ENCODE results near the gene TJAP1.
A peak's percentile ranks its signal among the peaks of the same experiment; 100 is the strongest.

Gene TJAP1

DNA sequence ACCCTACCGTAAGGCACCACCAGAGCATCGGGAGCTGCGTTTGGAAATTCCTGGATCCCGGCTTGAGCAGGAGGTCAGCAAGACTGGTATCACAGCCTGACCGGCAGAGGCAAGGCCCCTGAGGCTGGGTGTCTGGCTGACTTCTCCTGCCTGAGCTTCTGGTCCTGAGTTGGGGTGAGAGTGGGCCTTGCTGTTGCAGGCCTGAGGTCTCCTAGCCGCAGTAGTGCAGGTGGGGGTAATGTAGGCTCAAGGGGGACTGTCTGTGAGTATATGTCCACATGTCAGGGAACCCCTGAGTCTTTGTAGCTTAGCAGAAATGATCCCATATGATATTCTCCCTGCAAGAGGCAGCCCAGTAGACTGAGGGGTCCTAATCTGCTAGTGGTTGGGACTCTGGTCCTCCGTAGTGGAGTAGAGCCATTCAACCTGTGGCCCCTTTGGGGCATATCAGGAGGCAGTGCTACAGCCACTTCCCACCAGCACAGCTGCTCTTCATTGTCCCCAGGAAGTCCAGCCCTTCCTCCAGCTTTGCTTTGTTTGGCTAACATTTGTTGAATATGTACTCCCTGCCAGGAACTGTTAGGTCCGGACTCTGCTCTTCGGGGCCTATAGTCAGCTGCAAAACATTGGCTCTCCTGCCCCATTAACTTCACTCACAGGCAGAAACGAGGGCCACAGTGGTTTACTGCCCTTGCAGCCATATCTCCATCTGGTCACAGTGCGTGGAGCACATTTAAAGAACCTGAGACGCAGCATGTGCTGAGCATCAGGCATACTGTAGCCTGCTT, 21.9 kb downstream of the TJAP1 start:
- FAIRE-seq = no peak
- no peak for DNase-seq (ENCODE audit: extremely low spot score, insufficient read length, low read depth)

DNA sequence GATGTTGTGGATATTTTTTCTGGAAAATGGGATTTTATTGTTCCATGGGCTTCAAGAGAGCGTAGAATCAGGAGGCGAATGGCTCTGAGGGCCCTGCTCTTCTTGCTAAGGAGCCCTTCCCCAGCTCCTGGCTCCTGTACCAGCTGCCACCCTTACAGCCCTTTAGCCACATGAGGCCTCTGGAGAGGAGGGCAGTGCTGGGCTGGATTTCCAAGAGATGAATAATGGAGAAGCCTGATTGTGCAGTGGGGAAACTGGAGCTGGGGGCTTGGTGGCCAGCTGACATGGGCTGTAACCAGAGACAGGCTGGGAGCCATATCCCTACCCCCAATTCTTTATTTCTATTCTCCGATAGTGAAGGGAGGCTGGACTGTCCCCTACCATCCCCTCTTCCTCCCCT, 23.6 kb downstream of the TJAP1 start:
- DNase-seq (ENCODE audit: extremely low spot score, insufficient read length, low read depth) (no peak), FAIRE-seq (no peak)

DNA sequence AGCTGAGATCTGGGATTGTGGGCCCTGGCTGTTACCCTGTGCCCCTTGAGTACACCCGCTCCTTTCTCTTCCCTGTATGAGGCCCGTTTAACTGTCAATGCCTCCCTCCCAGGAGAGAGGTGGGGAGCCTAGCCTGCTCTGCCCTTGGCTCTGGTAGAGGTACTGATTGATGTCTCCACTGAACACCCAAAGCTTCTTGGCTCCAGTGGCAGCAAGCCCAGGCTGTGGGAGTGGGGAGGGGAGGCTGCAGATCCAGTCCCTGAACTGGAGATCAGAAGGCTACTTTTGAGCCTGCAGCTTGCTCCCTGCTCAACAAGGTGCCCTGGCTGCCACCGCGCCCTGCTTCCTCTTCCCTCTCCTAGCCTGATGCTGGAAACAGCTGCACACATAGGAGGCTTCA, 25.3 kb downstream of the TJAP1 start:
- FAIRE-seq = no peak
- DNase-seq (ENCODE audit: extremely low spot score, insufficient read length, low read depth) = no peak

DNA sequence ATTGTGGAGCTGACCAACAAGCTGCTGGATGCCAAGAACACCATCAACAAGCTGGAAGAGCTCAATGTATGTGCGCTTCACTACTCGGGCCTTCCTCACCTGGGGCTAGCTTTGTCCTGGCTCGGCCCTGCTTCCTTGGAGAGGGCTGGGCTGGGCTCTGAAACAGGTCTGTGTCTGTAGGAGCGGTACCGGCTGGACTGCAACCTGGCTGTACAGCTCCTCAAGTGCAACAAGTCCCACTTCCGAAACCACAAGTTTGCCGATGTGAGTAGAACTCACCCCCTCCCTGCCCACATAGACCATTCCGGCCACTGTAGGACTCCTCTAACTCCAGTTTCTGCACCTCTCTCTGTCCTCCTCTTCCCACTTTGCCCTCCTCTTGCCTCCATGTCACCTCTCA, 26.1 kb downstream of the TJAP1 start:
- no peak for FAIRE-seq

DNA sequence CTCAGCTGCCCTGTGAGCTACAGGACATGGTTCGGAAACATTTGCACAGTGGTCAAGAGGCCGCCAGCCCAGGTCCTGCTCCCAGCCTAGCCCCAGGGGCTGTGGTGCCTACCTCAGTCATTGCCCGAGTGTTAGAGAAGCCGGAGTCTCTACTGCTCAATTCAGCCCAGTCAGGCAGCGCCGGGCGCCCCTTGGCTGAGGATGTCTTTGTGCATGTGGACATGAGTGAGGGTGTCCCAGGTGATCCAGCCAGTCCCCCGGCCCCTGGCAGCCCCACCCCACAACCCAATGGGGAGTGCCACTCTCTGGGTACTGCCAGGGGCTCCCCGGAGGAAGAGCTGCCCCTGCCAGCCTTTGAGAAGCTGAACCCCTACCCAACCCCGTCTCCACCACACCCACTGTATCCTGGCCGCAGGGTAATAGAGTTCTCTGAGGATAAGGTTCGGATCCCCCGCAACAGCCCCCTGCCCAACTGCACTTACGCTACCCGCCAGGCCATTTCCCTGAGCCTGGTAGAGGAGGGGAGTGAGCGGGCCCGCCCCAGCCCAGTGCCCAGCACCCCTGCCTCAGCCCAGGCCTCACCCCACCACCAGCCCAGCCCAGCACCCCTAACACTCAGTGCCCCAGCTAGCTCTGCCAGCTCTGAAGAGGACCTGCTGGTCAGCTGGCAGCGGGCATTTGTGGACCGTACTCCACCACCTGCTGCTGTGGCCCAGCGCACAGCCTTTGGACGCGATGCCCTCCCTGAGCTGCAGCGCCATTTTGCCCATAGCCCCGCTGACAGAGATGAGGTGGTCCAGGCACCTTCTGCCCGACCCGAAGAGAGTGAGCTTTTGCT, 27.6 kb downstream of the TJAP1 start:
- FAIRE-seq (no peak), DNase-seq (ENCODE audit: extremely low spot score, insufficient read length, low read depth) (no peak)

More for the DNA sequence above, 26.1 kb downstream of the TJAP1 start:
- DNase-seq (ENCODE audit: extremely low spot score, insufficient read length, low read depth) = no peak

DNA sequence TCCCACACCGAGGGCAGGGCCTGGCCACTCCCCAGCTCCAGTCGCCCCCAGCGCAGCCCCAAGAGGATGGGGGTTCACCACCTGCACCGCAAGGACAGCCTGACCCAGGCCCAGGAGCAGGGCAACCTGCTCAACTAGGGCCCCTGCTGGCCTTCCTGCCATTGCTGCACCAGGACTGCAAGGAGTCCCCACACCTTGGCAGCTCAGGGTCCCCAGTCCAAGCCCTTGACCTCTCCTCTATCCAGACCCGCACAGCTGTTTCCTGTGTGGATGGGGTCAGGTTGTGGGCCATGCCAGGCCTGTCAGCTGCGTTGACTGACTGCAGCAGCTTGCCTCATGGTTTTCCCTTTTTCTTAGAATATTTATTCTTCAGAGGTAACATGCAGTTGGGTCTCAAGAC, 28.3 kb downstream of the TJAP1 start:
- no peak for DNase-seq (ENCODE audit: extremely low spot score, insufficient read length, low read depth)
- FAIRE-seq = no peak

DNA sequence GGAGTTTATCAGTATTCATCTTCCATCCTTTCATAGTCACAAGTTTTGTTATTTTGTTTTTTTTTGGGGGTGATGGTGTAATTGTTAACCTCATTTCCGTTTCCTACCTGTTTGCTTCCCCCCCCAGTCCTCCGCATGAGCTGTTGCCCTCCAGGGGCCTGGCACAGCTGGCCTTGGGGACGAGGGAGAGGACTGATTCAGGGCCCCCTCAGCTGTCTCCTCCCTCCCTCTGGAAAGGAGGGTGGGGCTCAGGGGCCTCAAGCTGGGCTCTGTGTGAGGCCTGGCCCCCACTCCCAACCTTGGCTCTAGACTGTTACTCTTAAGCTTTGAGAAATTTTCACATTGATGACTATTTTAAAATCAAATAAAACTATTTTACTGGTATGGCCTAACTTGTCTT, 28.8 kb downstream of the TJAP1 start:
- FAIRE-seq (no peak), DNase-seq (ENCODE audit: extremely low spot score, insufficient read length, low read depth) (no peak)

DNA sequence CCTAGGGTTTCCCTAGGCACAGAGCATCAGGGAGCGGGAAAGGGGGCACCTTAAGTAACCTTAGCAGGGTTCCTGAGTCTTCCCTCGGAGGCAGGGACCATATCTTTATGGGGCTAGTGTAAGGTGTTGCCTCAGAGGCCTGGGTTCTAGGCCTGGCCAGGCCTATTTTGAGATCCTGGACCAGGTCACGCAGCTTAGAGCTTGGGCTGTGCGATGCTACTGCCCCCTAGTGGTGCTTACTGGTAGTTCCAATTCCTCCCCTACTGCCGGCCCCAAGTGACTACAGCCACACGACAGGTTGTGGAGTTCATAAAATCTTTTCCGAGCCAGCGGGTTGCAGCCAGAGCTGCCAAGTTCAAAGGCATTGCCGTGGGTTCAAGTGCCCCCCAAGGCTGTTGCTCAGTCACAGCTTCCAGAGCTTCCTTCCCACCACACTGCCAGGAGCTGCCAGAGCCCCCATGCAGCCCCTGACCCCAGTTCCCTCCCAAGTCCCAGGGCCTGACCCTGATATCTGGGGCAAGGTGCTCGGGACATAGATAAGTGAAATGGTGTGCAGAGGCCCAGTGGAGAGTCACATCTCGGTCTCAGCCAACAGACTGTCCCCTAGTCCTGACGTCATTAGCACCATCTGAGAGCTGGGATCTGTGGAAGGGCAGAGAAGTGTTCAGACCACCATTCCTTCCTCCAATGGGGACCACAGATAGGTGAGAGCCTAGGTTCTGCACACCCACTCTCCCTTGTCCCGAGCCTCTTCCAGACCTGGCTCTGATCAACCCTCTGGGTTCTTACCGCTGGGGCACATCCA, 29.5 kb downstream of the TJAP1 start:
- DNase-seq (ENCODE audit: extremely low spot score, insufficient read length, low read depth) (peak; percentile 57), FAIRE-seq (peak; percentile 95)

DNA sequence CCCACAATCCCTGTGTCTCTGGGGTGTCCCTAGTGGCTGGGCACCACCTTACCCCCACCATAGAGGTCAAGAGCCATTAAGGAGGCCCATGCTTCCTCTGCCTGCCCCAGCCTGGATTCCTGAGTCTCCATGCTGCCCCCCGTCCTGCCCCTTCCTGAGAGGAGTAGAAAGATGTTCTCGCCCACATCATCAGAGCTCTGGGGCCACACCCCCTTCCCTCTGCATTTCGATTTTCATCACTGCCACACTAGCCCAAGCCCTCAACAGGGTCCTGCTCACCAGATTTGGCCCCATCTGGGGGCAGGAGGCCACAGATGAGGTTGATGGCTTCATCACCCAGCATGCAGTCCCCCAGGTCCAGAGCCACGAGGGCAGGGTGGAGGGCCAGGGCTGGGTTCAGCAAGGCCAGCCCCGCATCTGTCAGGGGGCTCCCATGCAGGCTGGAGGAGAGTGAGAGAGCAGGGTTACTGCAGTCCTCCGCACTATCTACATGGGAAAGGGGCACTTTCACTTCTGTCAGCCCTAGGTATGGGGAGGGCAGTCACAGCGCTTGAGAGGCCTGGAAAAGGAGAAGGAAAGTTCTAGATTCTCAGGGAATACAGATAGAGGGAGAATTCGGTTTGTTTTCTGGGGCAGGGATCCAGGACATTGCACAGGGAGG, 31.2 kb downstream of the TJAP1 start:
- FAIRE-seq = no peak

DNA sequence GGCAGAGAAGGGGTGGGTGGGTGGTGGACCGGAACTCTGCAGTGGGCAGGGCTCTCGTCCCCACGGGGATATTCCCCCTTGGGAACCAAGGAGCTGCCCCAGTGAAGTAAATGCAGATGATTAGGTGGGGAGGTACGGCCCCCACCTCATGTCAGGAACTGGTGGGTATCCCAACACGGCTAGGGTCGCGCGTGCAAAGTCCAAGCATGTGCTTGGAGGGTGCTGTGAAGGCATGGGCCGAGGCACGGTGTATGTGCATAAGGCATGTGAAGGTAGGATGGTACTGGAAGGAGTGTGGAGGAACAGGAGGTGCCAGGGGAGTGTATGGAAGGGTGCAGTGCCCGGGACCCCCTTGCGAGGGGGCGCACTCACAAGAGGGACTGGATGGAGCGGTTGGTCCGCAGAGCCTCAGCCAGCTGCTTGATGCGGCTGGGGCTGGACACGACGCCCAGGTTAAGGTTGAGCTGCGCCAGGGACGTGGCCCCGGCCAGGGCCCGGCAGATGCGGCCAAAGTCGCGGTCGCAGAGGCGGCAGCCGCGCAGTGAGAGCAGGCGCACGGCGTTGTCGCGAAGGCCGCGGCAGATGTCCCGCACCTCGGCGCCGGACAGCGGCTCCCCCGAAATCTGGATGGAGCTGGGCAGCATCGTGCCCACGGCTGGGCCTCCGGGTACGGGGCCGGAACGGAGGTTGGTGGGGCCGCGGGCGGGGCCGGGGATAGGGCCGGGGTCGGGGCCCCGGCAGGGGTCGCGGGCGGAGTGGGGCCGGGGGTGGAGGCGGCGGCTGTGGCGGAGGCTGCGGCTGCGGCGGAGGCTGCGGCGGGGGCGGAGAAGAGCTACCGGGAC, 32.0 kb downstream of the TJAP1 start:
- FAIRE-seq = no peak
- DNase-seq (ENCODE audit: extremely low spot score, insufficient read length, low read depth) = no peak

More for the DNA sequence above, 31.2 kb downstream of the TJAP1 start:
- DNase-seq (ENCODE audit: extremely low spot score, insufficient read length, low read depth) = no peak

DNA sequence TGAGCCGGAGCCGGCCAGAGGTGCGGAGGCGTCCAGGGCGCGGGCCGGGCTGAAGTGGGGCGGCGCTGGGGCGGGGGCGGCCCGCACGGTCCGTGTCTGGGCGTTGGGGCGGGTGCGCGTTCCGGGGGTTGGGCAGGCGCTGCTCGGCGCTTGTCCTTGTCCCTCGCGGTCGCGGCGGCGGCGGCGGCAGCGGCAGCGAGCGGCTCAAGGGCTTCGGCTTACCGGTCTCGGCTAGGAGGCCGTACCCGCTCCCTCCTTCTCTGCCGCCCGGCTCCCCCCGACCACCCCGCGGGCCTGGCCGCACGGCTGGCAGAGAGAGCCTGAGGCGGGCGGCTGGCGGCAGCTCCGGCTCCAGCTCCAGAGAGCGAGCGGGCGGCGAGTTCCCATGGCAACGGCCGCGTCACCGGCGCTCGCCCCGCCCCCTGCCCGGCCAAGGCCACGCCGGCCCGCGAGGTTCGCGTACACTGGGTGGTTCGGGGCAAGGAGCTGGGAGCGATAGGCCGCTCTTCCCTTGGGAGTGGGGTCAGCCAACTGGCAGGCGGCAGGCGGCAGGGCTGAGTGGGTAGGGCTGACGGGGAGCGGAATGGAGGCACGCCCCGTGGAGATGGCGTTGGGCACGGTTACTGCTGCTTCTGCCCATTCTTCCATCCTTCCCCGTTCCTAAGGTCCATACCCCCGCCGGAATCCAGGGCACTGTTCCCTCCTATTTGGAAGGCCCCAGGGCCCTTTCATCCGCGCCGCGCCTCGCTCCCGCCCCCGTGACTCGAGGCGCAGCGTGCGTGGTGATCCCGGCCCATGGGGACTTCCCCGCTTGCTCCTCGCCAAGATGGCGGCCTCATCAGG, 32.8 kb downstream of the TJAP1 start, which contains the start of gene LRRC73:
TSS of gene LRRC73 (minus strand) at position 363 of the 843 bp plus-strand sequence. CDS start 561 bp downstream, outside the sequence.
- peak; percentile 48 for DNase-seq (ENCODE audit: extremely low spot score, insufficient read length, low read depth)
- peak; percentile 79 for FAIRE-seq

DNA sequence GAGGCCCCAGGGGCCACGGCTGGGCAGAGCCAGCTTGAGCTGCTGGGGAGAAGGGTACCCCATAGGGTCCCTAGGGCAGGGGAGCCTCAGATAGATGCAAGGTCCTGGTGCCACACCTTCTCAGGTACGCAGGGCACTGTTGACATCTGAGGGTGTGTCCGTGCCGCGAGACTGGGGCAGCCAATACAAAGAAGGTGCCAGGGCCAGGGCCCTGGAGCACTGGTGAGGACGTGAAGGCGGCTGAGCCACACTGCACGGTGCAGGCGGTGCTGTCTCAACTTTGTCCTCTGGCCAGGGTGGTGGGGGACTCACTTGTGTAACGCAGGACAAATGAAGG, 33.4 kb downstream of the TJAP1 start:
- no peak for DNase-seq (ENCODE audit: extremely low spot score, insufficient read length, low read depth)

DNA sequence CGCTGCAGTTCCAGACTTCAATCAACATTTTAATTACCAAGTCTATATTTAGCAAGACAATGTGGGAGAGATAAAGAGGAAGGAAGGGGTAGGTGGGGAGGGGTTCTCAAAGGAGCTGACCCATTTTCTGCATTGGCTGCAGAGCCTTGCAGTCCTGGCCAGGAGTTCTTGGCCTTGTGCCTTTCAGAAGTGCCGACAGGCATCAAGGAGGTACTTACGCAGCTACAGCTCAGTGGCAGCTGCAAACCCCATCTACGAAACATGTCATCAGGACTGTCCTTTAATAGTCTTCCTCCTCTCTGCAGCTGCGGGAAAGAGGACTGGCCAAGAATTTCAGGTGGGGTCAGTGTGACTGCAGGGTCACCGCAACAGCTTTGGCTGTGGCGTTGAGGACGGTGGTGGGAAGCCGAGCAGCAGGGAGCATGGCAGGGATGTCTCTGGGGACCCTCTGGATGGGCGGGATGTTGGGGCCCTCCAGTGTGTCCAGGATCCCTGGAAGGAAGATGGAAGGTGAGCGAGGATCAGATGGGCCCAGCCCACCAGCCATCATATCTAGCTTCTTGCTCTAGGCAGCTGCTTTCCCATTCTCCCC, 34.5 kb downstream of the TJAP1 start:
- DNase-seq (ENCODE audit: extremely low spot score, insufficient read length, low read depth) (no peak), FAIRE-seq (no peak)

More for the DNA sequence above, 33.4 kb downstream of the TJAP1 start:
- no peak for FAIRE-seq

DNA sequence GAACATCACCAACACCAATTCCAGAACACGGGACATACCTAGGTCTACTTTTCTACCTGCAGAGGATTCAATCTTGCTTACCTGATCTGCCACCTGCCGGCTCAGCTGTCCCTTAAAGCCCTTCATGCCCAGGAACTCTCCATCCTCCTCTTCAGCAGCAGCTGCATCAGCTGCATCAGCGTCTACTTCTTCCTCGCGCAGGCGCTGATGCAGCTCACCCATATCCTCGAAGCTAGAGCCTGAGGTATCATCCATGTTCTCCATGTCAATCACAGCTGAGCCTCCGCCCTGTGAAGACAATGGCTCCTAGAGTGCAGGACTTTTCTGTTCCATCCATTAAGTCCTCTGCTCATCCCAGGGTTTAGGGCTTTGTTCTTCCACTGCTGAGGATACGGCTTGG, 38.4 kb downstream of the TJAP1 start:
- DNase-seq (ENCODE audit: extremely low spot score, insufficient read length, low read depth) (no peak), FAIRE-seq (no peak)

DNA sequence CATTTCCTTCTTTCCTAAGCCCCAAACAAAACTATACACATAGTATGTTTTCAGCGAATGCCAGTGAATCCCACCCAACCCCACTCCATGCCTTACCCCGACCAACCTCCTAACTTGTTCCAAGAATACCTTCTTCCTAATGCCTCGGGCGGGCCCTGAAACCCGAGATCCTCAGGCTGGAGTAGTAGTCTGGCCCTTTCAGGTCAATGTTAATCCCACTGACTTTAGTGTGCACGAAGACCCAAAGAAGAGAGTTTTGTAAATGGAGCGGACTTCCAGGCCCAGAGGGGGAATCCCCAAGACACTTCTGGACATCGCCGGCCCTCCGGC, 39.0 kb downstream of the TJAP1 start:
- DNase-seq (ENCODE audit: extremely low spot score, insufficient read length, low read depth) = no peak
- FAIRE-seq = no peak

DNA sequence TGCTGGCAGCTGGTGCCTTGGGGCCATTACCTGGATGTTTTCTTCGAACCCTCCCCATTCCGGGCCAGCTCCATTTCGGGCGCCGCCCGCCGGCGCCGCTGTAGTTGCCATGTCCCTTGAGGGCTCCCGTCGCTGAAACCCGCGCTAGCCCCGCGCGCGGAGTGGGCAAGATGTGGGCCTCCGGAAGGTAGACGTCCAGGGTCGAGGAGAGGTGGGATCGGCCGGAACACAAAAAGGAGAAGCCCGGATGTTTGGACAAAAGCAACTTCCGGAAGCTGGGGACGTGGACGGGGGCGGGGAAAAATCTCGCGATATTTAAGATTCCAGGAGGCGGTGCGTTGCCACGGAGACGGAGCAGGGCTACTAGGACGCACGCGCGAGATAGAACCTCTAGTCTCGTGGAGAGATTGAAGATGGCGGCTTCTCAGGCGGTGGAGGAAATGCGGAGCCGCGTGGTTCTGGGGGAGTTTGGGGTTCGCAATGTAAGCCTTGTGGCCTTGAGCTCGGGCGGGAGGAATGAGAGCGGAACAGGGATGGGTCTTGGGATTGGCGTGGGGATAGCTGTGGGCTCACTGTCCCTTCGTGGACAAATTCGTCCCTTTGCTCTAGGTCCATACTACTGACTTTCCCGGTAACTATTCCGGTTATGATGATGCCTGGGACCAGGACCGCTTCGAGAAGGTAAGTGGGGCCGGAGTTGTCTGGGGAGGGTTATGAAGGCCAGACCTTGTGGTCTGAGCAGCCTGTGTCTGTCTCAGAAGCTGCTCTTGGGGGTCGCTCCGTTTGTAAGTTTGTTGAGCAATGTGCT, 39.5 kb downstream of the TJAP1 start, which contains the start of the genes POLR1C and YIPF3:
TSS of gene POLR1C (plus strand) at position 393 of the 808 bp plus-strand sequence. CDS start at position 414, 21 bp downstream.
TSS of gene YIPF3 (minus strand) at position 230 of the 808 bp plus-strand sequence. CDS start at position 111, 119 bp downstream.
- DNase-seq (ENCODE audit: extremely low spot score, insufficient read length, low read depth) (peak; percentile 96), FAIRE-seq (peak; percentile 96)

All from GM18507 (cell line).